ENCODE measurements around the gene CIB2. TPM values are rescaled to one million over a fixed set of nuclear protein-coding genes. Genes with fewer than 3 reads are reported as not detected.

Gene CIB2
- total and polyA plus RNA-seq, 8 donors: 1.5 to 5.1 (median 3.8) TPM

DNA sequence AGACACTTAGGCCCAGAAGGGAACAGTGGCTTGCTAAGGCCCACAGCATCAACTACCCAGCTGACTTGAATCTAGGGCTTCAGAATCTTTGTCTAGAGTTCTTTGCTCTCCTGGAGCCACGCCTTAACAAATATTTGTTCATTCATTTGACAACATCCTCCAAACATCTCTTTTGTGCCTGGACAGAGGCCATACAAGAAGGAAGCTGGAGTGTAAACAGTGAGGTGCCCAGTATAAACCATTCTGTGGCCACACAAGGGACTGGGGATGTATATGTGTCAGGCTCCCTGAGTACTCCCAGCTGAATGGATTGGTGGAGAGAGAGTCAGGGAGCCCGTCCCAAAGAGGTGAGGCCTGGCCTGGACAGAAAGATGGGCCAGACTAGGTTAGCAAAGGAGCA is 3.4 kb downstream of the CIB2 start:
- TF ChIP-seq, protein P1, sequence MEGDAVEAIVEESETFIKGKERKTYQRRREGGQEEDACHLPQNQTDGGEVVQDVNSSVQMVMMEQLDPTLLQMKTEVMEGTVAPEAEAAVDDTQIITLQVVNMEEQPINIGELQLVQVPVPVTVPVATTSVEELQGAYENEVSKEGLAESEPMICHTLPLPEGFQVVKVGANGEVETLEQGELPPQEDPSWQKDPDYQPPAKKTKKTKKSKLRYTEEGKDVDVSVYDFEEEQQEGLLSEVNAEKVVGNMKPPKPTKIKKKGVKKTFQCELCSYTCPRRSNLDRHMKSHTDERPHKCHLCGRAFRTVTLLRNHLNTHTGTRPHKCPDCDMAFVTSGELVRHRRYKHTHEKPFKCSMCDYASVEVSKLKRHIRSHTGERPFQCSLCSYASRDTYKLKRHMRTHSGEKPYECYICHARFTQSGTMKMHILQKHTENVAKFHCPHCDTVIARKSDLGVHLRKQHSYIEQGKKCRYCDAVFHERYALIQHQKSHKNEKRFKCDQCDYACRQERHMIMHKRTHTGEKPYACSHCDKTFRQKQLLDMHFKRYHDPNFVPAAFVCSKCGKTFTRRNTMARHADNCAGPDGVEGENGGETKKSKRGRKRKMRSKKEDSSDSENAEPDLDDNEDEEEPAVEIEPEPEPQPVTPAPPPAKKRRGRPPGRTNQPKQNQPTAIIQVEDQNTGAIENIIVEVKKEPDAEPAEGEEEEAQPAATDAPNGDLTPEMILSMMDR (IDR thresholded peaks at IDR 0.05): no peak
- intact Hi-C loops (cut with DNase I): loop anchor here in 1 of 3 donors (10.0 kb wide), 1 partner anchor 67 kb away; no protein-coding TSS in a partner anchor

DNA sequence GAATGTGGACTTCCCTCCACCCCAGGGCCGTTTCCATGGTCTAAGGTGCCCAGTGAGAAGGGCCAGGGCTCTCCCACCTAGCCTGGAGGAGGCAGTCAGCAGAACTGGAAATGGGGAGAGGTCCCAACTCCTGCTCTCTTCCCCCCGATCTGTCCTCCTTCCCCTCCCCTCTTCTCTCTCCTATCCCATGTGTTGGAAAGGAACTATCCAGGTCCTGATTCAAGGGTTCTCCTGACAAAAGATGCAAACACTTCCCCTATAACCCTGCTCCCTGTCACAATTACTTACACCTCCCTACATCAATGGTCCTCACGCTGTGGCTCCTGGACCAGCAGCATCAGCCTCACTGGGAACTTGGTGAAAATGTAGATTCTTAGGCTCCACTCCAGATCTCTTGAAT is 6.0 kb downstream of the CIB2 start:
- H3K27ac ChIP-seq: no peak overlapping the region
- ATAC-seq (no peak), FAIRE-seq (no peak), DNase-seq (no peak)
- WGBS, 2 donors: 80 to 88% methylated on average over 3 of the region's 3 CpGs
- intact Hi-C loops (cut with DNase I): loop anchor here in 1 of 3 donors (10.0 kb wide), 1 partner anchor 70 kb away; no protein-coding TSS in a partner anchor
- TF ChIP-seq, protein P1 (IDR thresholded peaks at IDR 0.05): no peak
- H3K9me3 ChIP-seq: no peaks in the 10 kb centered on the region
- no peaks in the 10 kb centered on the region for H3K27me3 ChIP-seq
- no peak overlapping the region for H3K4me3 ChIP-seq
- no peaks in the 10 kb centered on the region for H3K4me1 ChIP-seq
- H3K36me3 ChIP-seq: no peaks in the 10 kb centered on the region

More for the DNA sequence above, 3.4 kb downstream of the CIB2 start:
- Histone ChIP-seq H3K9me3 (no peaks in the 10 kb centered on the region), H3K27ac (no peak overlapping the region), H3K4me3 (no peak overlapping the region), H3K27me3 (no peaks in the 10 kb centered on the region), H3K4me1 (peaks cover 0 to 8% (median 0%) of the 10 kb centered on the region in 3 donors), H3K36me3 (no peaks in the 10 kb centered on the region)
- FAIRE-seq: no peak
- no peak for ATAC-seq
- DNase-seq: no peak
- 75 to 77% methylated on average over 2 of the region's 2 CpGs for WGBS, 2 donors

DNA sequence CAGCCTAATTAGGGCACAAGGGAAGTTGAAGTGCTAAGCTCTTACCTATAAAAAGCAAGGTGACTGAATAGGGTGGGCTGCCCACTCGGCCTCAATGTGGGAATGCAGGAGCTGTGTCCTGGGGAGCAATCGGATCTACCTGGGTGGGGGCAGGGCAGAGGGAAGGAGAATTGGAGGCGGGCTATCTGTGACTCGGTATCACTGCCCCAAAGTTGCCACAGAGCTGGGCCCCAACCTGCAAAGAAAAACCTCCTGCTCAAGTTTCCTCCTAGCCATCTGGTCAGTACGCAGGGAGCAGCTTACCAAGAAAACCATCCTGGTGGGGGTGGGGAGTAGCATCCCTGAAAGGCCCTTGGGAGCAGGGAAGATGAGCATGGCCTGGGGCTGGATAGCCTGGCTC is 10.7 kb downstream of the CIB2 start:
- ATAC-seq (no peak), DNase-seq (no peak), FAIRE-seq (no peak)
- 83 to 87% methylated on average over 5 of the region's 5 CpGs for WGBS, 2 donors
- no peaks in the 10 kb centered on the region for H3K27me3 ChIP-seq
- no peaks in the 10 kb centered on the region for H3K9me3 ChIP-seq
- H3K4me1 ChIP-seq: no peaks in the 10 kb centered on the region
- TF ChIP-seq, protein P1 (IDR thresholded peaks at IDR 0.05): no peak
- intact Hi-C loops (cut with DNase I): loop anchor here in 1 of 3 donors (10.0 kb wide), 1 partner anchor 74 kb away; no protein-coding TSS in a partner anchor
- H3K27ac ChIP-seq: no peak overlapping the region
- H3K36me3 ChIP-seq: no peaks in the 10 kb centered on the region
- no peak overlapping the region for H3K4me3 ChIP-seq

DNA sequence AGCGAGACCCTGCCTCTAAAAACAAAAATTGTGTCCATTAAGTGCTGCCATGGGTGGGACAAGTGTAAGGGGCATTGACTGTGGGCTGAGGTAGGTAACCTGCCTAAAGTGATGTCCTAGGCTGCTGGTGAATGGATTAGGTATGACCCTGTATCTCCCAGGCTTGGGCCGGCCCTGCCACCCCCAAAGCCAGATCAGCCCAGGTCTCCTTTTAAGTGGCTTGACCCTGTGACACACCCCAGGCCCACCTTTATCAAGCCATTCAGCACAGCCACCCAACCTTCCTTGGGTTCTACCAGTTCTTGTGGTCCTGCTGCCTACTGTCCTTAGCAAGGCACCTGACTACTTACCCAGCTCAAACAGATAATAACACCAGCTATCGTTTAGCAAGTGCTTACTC is 18.7 kb downstream of the CIB2 start:
- 53 to 59% methylated on average over 3 of the region's 3 CpGs for WGBS, 2 donors
- no peak overlapping the region for H3K4me3 ChIP-seq
- no peaks in the 10 kb centered on the region for H3K36me3 ChIP-seq
- DNase-seq (no peak), ATAC-seq (no peak), FAIRE-seq (no peak)
- H3K9me3 ChIP-seq: no peaks in the 10 kb centered on the region
- no peaks in the 10 kb centered on the region for H3K4me1 ChIP-seq
- no peaks in the 10 kb centered on the region for H3K27me3 ChIP-seq
- intact Hi-C loops (cut with DNase I): loop anchor here in 1 of 3 donors (5.0 kb wide), 2 partner anchors 85 to 130 kb away; no protein-coding TSS in a partner anchor
- TF ChIP-seq, protein P1 (IDR thresholded peaks at IDR 0.05): no peak
- H3K27ac ChIP-seq: no peak overlapping the region

DNA sequence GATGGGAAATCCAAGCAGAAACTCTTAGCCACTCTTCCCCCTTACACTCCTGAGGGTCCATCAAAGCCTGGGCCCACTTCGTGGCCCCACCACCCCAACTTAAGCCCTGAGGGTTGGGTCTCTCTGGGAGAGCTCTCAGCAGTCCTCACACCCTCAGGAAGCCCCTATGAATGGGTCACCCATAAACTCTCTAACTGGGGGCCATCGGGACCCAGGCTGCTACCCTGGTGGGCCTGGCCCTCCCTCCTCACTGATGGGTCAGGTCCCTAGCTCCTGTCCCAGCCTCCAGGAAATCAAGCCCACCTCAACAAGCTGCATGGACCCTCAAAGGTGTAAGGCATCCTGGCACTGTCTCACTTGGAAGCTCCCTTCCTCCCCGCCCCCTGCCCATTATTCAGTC is 19.5 kb downstream of the CIB2 start:
- Histone ChIP-seq H3K27ac (no peak overlapping the region), H3K9me3 (no peaks in the 10 kb centered on the region), H3K4me3 (no peak overlapping the region), H3K4me1 (no peaks in the 10 kb centered on the region), H3K27me3 (no peaks in the 10 kb centered on the region), H3K36me3 (no peaks in the 10 kb centered on the region)
- DNase-seq (peak in 1 of 6 donors; percentile 21), ATAC-seq (no peak), FAIRE-seq (no peak)
- intact Hi-C loops (cut with DNase I): loop anchor here in 2 of 3 donors (2.0 to 5.0 kb wide), 3 partner anchors 86 to 131 kb away; no protein-coding TSS in a partner anchor
- 74 to 88% methylated on average over 3 of the region's 3 CpGs for WGBS, 2 donors
- TF ChIP-seq, protein P1 (IDR thresholded peaks at IDR 0.05): no peak
